Measurements from ENCODE around the gene ANKMY1.

DNA sequence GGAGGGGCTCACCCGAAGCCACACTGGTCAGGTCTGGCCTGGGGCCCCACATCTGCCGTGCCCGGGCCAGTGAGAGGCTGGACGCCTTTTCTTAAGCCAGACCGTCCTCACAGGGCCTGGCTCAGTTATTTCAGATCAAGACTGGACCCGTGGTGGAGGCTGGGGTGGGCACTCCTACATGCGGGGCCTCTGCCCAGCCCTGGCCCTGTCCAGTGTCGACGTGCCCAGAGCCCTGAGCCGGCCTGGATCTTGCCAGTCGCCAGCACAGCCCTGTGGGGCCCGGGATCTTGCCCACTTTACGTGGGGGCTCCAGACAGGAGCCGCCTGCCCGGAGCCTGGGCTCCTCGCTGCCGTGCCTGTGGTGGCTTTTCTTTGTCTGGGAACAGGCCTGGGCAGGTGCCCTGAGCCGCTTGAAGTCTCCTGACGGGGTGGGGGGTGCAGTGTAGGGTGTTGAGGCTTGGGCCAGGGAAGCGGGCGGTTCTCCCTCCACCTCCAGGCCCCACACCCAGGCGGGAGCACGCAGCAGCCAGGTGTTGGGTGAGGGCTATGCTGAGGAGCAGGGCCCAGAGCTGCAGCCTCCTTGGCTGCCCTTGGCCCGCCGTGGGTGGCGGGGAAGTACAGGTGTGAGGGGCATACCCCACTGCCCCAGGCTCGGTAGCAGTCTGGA is 116.3 kb downstream of the ANKMY1 start:
- peak in 2 of 4 donors; percentile 4 to 16 for TF ChIP-seq POLR2A (IDR thresholded peaks at IDR 0.05)
- no peak for TF ChIP-seq CTCF (IDR thresholded peaks at IDR 0.05)
